GM12878 (cell line): ENCODE results near the gene DOCK7. TPM values are rescaled to one million over a fixed set of nuclear protein-coding genes. Genes with fewer than 3 reads are reported as not detected.

Experiments
- ATAC-seq: fragments of 200-7000 bp; cut with Tn5 transposase; 3 replicates; pipeline ENCODE4 v1.9.1; 2020; ENCODE audit warnings: mild to moderate bottlenecking, moderate library complexity
- BruUV-seq: library from RNA; stranded (reverse); fragments of 400-500 nt; replicated peaks from 2 replicates; lab custom pipeline; 2021; lab: Mats Ljungman, UMichigan
- CTCF ChIA-PET: fragments of 300-600 bp; sonication (Branson Sonifier 250); formaldehyde crosslinking; extraction: SDS; loops from one replicate; lab custom pipeline; 2021; ENCODE audit warnings: inconsistent platforms; lab: Yijun Ruan, JAX
- POLR2A ChIA-PET: fragments of 350-600 bp; formaldehyde crosslinking; extraction: SDS; loops from one replicate; lab custom pipeline; 2021; ENCODE audit warnings: inconsistent platforms; lab: Charles Lee
- RAD21 ChIA-PET: fragments of 300-600 bp; sonication (Branson Sonifier 250); formaldehyde crosslinking; loops from one replicate; lab custom pipeline; 2023; ENCODE audit warnings: antibody characterized with exemption; ENCODE audit not compliant: unreplicated experiment; lab: Charles Lee
- SMC1A ChIA-PET: fragments of 300-600 bp; sonication (Branson Sonifier 250); formaldehyde crosslinking; loops from one replicate; lab custom pipeline; 2023; ENCODE audit not compliant: unreplicated experiment, uncharacterized antibody; lab: Charles Lee
- DNase-seq: peaks from one replicate; pipeline ENCODE4 v3.0.0-alpha.2; 2011; ENCODE audit warnings: low read depth, low spot score
- FAIRE-seq: peaks from 3 replicates; lab custom pipeline; 2011; peaks lifted over from hg19 to GRCh38; lab: Jason Lieb, UNC
- H2AFZ ChIP-seq: 2 replicates; pipeline ENCODE4 v1.6.0; 2011; ENCODE audit warnings: low read depth, low read length, control low read depth; ENCODE audit not compliant: control insufficient read depth
- H3K27ac ChIP-seq: 2 replicates; pipeline ENCODE4 v1.5.1; 2011; ENCODE audit warnings: control low read depth; ENCODE audit not compliant: control insufficient read depth, insufficient read depth
- H3K27me3 ChIP-seq, 2 experiments: replicated peaks in 1 of 2; 2 replicates each; pipeline versions ENCODE4 v1.6.0 to v1.6.1; 2011; ENCODE audit warnings: low read length in 1 of 2; ENCODE audit not compliant: control insufficient read depth in 2 of 2, insufficient read depth in 2 of 2
- H3K36me3 ChIP-seq, 2 experiments: 2 replicates each; pipeline ENCODE4 v1.5.1; 2011; ENCODE audit warnings: low read length in 1 of 2; ENCODE audit not compliant: control insufficient read depth in 2 of 2, insufficient read depth in 2 of 2
- H3K4me1 ChIP-seq: 2 replicates; pipeline ENCODE4 v1.6.1; 2011; ENCODE audit warnings: mild to moderate bottlenecking, low read length, moderate library complexity, mixed read lengths; ENCODE audit not compliant: control insufficient read depth, insufficient read depth
- H3K4me2 ChIP-seq: 2 replicates; pipeline ENCODE4 v1.6.0; 2011; ENCODE audit warnings: control low read depth; ENCODE audit not compliant: control insufficient read depth, insufficient read depth
- H3K4me3 ChIP-seq: fragments of 200-600 bp; sonication (generic); 2 replicates; pipeline ENCODE4 v1.5.1; 2016
- H3K79me2 ChIP-seq: 2 replicates; pipeline ENCODE4 v1.6.0; 2011; ENCODE audit warnings: low read length; ENCODE audit not compliant: control insufficient read depth, insufficient read depth
- H3K9ac ChIP-seq: 2 replicates; pipeline ENCODE4 v1.8.0; 2011; ENCODE audit warnings: low read length, control low read depth, mixed read lengths; ENCODE audit not compliant: control insufficient read depth, insufficient read depth
- H3K9me3 ChIP-seq: replicated peaks from 3 replicates; pipeline ENCODE4 v1.5.1; 2011; ENCODE audit warnings: mild to moderate bottlenecking, low read length; ENCODE audit not compliant: control insufficient read depth, insufficient read depth
- H4K20me1 ChIP-seq: 2 replicates; pipeline ENCODE4 v1.6.0; 2011; ENCODE audit not compliant: control insufficient read depth, insufficient read depth
- BCL11A ChIP-seq: IDR thresholded peaks from 2 replicates; pipeline ENCODE4 v1.6.1; 2011; ENCODE audit warnings: low read depth, low read length
- BHLHE40 ChIP-seq, 2 experiments: fragments of 450-650 bp in 1 of 2; IDR thresholded peaks; 2 replicates each; pipeline ENCODE4 v1.6.1; 2011 to 2017; ENCODE audit warnings: low read depth in 2 of 2, borderline replicate concordance in 1 of 2, improper control_type of control experiment in 1 of 2, low read length in 1 of 2, mild to moderate bottlenecking in 1 of 2
- FOS ChIP-seq: IDR thresholded peaks from 3 replicates; pipeline ENCODE4 v1.6.1; 2011; ENCODE audit warnings: borderline replicate concordance; ENCODE audit not compliant: insufficient read length; ENCODE audit errors: extremely low read depth
- MLLT1 ChIP-seq: fragments of 450-650 bp; IDR thresholded peaks from 2 replicates; pipeline ENCODE4 v1.6.1; 2016; ENCODE audit warnings: mild to moderate bottlenecking
- PML ChIP-seq: IDR thresholded peaks from 2 replicates; pipeline ENCODE4 v1.6.1; 2012; ENCODE audit warnings: low read length, inconsistent platforms
- REST ChIP-seq: IDR thresholded peaks from 2 replicates; pipeline ENCODE4 v1.6.1; 2012; ENCODE audit warnings: mild to moderate bottlenecking, low read depth, low read length
- SUZ12 ChIP-seq: fragments of 200-600 bp; sonication (generic); IDR thresholded peaks from one replicate; pipeline ENCODE4 v1.6.1; 2018; ENCODE audit warnings: antibody characterized with exemption, mild to moderate bottlenecking; ENCODE audit not compliant: unreplicated experiment
- WGBS: methylation state at CpG from one replicate; pipeline ENCODE4 v1.1.6; 2016; ENCODE audit warnings: low lambda C conversion rate; ENCODE audit not compliant: insufficient replicate concordance, insufficient coverage; ENCODE audit errors: missing lambda C conversion rate; 5-methylcytosine and 5-hydroxymethylcytosine counted together
- in situ Hi-C: fragments of 300-500 bp; cut with MboI; formaldehyde crosslinking; loops from 9 replicates; pipeline ENCODE4 v1.14.3; 2018; ENCODE audit warnings: mixed read lengths
- intact Hi-C: fragments of 100-400 bp; cut with micrococcal nuclease; formaldehyde crosslinking; loops from one replicate; pipeline ENCODE4 v1.14.2; 2022; ENCODE audit not compliant: unreplicated experiment
- polyA plus RNA-seq, 11 experiments: library from polyadenylated mRNA; depleted of rRNA in 4 of 11; unstranded in 6 of 11; stranded (reverse) in 5 of 11; fragments of >200 nt; fragmentation: Nextera tagmentation in 4 of 11; fragmentation: Illumina TruSeq in 1 of 11; extraction: Ambion mirVana in 4 of 11; extraction: Trizol in 1 of 11; gene quantifications; 1 replicate in 1 of 11; 2 replicates in 10 of 11; pipeline versions ENCODE4 v1.2.1 to v1.2.3, GENCODE V29; 2011 to 2016; ENCODE audit warnings: inconsistent platforms in 2 of 11, missing spikeins in 2 of 11, low read depth in 1 of 11
- total RNA-seq, 4 experiments: library from RNA; depleted of rRNA in 3 of 4; stranded (reverse); fragments of >200 nt in 3 of 4; fragmentation: Illumina TruSeq in 1 of 4; extraction: Trizol in 1 of 4; gene quantifications; 2 replicates each; pipeline versions ENCODE4 v1.2.1 to v1.2.3, GENCODE V29; 2013 to 2021

The DOCK7 gene
- total and polyA plus RNA-seq, 10 of the 15 experiments (the other 5 are each of a cell fraction or from before 2014, with no cell fraction given) = 4.8 to 34.6 (median 26.9) TPM

GRCh38 chr1:62688687-62689085, 500 bp upstream of the DOCK7 start:
- Histone ChIP-seq H3K4me3 (peak overlapping the region; percentile 87), H3K27ac (peak overlapping the region; percentile 83), H3K4me1 (peaks cover 4% of the 10 kb centered on the region; the same call in 1 of the 2 replicates), H3K36me3 (no peaks in the 10 kb centered on the region), H3K9ac (peak overlapping the region; percentile 88), H3K27me3 (no peaks in the 10 kb centered on the region), H3K9me3 (no peaks in the 10 kb centered on the region; the same call in 2 of the 3 replicates), H3K4me2 (peak overlapping the region; percentile 95), H4K20me1 (no peaks in the 10 kb centered on the region), H2AFZ (peak overlapping the region; percentile 98), H3K79me2 (peaks cover 21% of the 10 kb centered on the region)
- no peak for FAIRE-seq
- ChIA-PET RAD21 (interaction anchor here (0.8 to 1.2 kb wide), 4 partner anchors 34 to 252 kb away, joined by 3 to 4 read pairs (median 3); partner anchors contain the start of gene USP1), CTCF (interaction anchor here (0.8 to 2.7 kb wide), 3 partner anchors 9 to 58 kb away, joined by 3 to 16 read pairs (median 3); no protein-coding TSS in a partner anchor), SMC1A (interaction anchor here (0.8 to 3.5 kb wide), 9 partner anchors 35 to 249 kb away, joined by 3 to 23 read pairs (median 7); no protein-coding TSS in a partner anchor), POLR2A (interaction anchor here (0.8 to 1.2 kb wide), 2 partner anchors 64 to 67 kb away, joined by 3 to 4 read pairs; no protein-coding TSS in a partner anchor)
- WGBS = 12% methylated on average over 10 of the region's 10 CpGs
- peak; percentile 3; the same call in 2 of the 3 replicates for ATAC-seq
- TF ChIP-seq REST = no peak
- no peak for TF ChIP-seq BHLHE40 (IDR thresholded peaks at IDR 0.05; ENCODE audit: borderline replicate concordance in 1 of 2, low read depth in 2 of 2, low read length in 1 of 2)
- 0 out of 2 replicates have a peak, but pooled peaks have one; percentile 13 for TF ChIP-seq MLLT1
- TF ChIP-seq SUZ12 = no peak
- no peak for TF ChIP-seq PML
- no peak for TF ChIP-seq FOS
- TF ChIP-seq BCL11A = no peak
- BruUV-seq = TSS peak; percentile 75
- no peak for DNase-seq
- in situ Hi-C loops = no loop called here
- intact Hi-C loops = loop anchor here (2.0 kb wide), 1 partner anchor 252 kb away; the partner anchor contains the start of gene USP1
